ENCODE results near the gene REV3L.
A peak's percentile ranks its signal among the peaks of the same experiment; 100 is the strongest.
"Not testable (repeated sequence)": the region's sequence is repeated elsewhere in the genome, so short reads cannot be mapped to it uniquely, and the experiment has no call there.

REV3L gene

GRCh38 chr6:111283707-111284106 is 199.3 kb downstream of the REV3L start:
- no peak for DNase-seq

DNA sequence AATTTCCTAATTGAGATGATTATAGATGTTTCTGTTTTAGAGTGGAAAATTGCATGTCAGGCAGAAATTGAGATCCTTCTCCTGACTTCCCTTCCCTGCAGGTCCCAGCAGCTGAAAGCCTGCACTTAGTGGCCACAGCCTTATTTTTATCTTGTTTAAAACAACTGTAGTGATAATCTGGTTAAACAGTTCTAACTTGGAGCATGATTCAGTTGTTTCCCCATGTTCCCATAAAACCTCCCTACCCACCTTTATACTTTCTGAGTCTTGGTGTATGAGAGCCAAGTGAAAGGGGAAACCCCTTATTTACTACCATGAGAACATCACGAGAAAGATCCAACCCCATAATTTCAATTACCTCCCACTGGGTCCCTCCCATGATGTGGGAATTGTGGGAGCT is 200.5 kb downstream of the REV3L start:
- no peak for DNase-seq

- DNase-seq, result no peak
Observed at GRCh38 chr6:111280445-111280955, 202.5 kb downstream of the REV3L start.

GRCh38 chr6:111278731-111279130 is 204.3 kb downstream of the REV3L start:
- DNase-seq, result no peak

- no peak for DNase-seq
Observed at GRCh38 chr6:111277819-111278218, 205.2 kb downstream of the REV3L start.

GRCh38 chr6:111276736-111277135 is 206.3 kb downstream of the REV3L start:
- DNase-seq, result no peak

- DNase-seq, result no peak
Observed at GRCh38 chr6:111276335-111276734, 206.7 kb downstream of the REV3L start.

- DNase-seq, result no peak
Observed at GRCh38 chr6:111274593-111275217, 208.3 kb downstream of the REV3L start.

- no peak for DNase-seq
Observed at GRCh38 chr6:111270121-111270520, 212.9 kb downstream of the REV3L start.

- no peak for DNase-seq
Observed at GRCh38 chr6:111269401-111269970, 213.5 kb downstream of the REV3L start.

DNA sequence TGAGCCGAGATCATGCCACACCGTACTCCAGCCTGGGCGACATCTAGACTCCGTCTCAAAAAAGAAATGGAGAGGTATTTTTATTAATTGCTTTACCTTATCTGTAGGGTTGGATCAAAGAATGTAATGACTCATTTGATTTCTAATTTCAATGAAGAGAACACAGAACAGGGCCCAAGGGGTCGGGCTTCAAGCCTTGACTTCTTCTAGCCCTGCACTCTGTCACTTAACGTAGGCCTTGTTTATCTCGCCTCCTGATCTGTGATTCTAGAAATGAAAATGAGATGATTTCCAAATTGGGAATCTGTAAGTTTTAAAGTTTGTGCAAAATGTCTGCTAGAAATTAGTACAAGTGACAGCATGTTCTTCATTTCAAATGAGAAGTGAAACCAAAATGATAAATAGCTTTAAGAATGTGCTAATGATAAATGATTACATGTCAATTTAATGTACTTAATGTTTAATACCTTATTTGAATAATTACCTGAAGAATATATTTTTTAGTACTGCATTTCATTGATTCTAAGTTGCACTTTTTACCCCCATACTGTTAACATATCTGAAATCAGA is 215.2 kb downstream of the REV3L start:
- DNase-seq, result no peak

- no peak for DNase-seq
Observed at GRCh38 chr6:111266276-111266675, 216.7 kb downstream of the REV3L start.

GRCh38 chr6:111265842-111266241 is 217.2 kb downstream of the REV3L start:
- no peak for DNase-seq

DNA sequence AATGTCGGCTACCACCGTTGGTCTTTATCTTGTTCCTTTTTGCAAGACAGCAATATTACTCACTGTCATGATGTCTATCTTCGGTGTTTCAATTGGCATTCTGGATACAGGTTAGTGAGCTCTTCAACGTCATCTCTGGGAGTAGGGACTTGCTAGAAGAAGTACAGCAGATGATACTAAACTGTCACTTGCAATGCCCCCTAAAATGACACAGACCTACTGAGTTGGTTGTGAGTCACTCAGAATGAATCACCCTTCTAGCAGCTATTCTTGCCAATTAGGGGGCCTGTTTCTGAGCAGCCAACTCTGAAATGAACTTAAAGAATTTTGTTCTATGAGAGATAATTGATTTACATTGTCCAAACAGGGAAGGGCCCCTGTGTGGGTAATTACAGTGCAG is 219.2 kb downstream of the REV3L start:
- DNase-seq, result no peak

GRCh38 chr6:111260570-111261298 is 222.3 kb downstream of the REV3L start:
- no peak for DNase-seq

GRCh38 chr6:111259089-111259831 is 223.8 kb downstream of the REV3L start:
- DNase-seq, result peak; percentile 98

DNA sequence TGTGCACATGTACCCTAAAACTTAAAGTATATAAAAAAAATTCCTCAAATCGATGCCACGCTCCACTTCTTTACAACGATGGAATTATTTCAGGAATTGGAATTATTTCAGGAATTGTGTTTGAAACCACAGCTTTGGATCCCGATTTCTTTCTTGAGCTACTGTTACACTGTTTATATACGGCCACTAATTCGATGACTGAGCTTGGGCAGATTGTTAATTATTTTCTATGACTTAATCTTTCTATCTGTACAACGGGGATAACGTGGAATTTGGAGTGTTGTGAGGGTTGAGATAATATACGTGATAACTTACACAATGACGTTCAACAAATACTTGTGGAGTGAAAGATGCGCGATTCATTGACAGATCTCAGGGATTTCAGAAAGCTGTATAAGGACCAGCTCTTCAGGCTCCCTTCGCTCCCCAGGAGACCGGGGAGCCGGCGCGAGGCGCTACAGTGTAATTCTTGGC is 224.4 kb downstream of the REV3L start:
- no peak for DNase-seq

- DNase-seq, result no peak
Observed at GRCh38 chr6:111258010-111258409, 225.0 kb downstream of the REV3L start.

- no peak for DNase-seq
Observed at GRCh38 chr6:111256646-111257045, 226.4 kb downstream of the REV3L start.

DNA sequence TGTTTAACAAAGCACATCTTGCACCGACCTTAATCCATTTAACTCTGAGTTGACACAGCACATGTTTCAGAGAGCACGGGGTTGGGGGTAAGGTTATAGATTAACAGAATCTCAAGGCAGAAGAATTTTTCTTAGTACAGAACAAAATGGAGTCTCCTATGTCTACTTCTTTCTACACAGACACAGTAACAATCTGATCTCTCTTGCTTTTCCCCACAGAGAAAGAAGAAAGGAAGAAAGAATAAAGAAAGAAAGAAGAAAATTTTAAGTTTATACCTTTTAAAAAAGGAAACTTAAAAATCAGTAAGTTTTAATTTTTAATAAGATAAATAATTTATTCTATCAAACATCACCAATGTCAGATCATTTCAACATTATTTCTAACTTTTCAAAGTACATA is 227.2 kb downstream of the REV3L start:
- DNase-seq, result not testable (repeated sequence)

GRCh38 chr6:111254779-111255166 is 228.2 kb downstream of the REV3L start:
- DNase-seq, result no peak

- DNase-seq, result no peak
Observed at GRCh38 chr6:111254004-111254778, 228.8 kb downstream of the REV3L start.

Data from T-helper 9 cell (primary cell).